GM13977 (cell line): ENCODE measurements around the gene HOXA13.

Experiments used
- DNase-seq: peaks from one replicate; pipeline ENCODE4 v3.0.0; 2012; ENCODE audit warnings: low spot score
- CTCF ChIP-seq: IDR thresholded peaks from 2 replicates; pipeline ENCODE4 v1.5.1; 2012; ENCODE audit warnings: mild to moderate bottlenecking, control low read depth; ENCODE audit not compliant: insufficient read depth; ENCODE audit errors: extremely low read depth, missing control alignments
- in situ Hi-C: fragments of 300-500 bp; cut with MboI; formaldehyde crosslinking; loops from one replicate; pipeline ENCODE4 v1.12.0; 2022; ENCODE audit warnings: low sequenced_read_pairs, low pct_unique_long_range_greater_than_20kb, mixed read lengths, inconsistent platforms; ENCODE audit not compliant: unreplicated experiment

HOXA13 gene

GRCh38 chr7:27235387-27236311 is 35.8 kb upstream of the HOXA13 start:
- DNase-seq: no peak
- in situ Hi-C loops: no loop called here

GRCh38 chr7:27229448-27229847 is 29.6 kb upstream of the HOXA13 start:
- in situ Hi-C loops: no loop called here
- TF ChIP-seq CTCF: no peak
- DNase-seq: no peak

More at GRCh38 chr7:27235387-27236311, 35.8 kb upstream of the HOXA13 start:
- peak; percentile 57 for TF ChIP-seq CTCF

- in situ Hi-C loops: no loop called here
- TF ChIP-seq CTCF: no peak
- DNase-seq: no peak
Observed at GRCh38 chr7:27224983-27225934, 25.4 kb upstream of the HOXA13 start.

GRCh38 chr7:27223941-27224575 is 24.2 kb upstream of the HOXA13 start:
- no peak for DNase-seq
- in situ Hi-C loops: no loop called here
- TF ChIP-seq CTCF: no peak

GRCh38 chr7:27221201-27221797 is 21.4 kb upstream of the HOXA13 start:
- no peak for TF ChIP-seq CTCF
- no peak for DNase-seq
- in situ Hi-C loops: no loop called here
